ENCODE data around the gene BOD1L1.

BOD1L1 gene

DNA sequence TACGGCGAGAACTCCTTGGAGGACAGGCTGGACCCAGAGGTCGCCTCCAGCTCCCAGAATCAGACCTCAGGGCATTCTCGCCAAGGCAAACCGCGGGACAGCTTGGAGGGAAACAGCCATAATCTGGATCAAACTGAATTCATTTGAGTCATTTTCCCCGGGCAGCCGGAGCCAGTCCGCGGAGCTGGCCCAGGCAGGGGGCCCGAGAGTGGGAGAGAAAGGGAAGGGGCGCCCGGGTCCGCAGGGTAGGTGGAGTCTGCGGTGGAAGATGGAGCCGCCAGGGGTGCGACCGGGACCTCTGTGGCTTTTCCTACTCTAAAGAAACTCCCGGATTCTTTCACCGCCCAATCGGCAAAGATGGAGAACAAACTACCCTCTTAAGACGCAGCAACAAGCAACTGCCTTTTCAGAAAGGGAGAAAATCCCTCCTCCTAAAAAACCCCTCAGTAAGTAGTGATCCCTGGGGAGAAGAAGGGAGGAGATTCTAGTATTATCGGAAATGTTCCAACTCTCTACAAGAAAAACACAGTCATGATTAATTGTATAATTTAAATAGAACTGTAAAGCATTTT lies 88.4 kb downstream of the BOD1L1 start:
- no peak for DNase-seq (ENCODE audit: low spot score)

DNA sequence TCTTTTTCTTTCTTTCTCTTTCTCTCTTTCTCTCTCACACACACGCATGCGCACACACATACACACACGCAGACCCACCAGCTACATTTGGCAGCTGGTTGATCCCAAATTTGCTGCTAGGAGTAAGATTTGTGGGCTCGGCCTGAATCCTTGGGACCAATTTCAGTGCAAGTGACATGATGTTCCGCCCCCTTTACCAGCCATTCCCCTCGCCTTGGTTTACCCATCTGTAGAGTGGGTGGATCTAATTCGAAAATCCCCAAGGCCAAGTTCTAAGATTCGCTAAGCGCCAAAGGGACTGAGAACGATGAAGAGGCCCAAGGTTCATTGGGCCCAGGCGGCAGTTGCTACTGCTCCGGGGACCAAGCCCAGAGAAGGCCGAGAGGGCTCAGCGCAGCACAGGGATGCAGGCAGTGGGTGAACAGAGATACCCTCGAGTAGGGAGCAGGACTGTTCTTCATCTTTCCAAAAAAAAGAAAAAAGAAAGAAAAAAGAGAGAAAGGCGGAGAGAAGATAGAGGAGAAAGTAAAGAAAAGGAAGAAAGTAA lies 89.0 kb downstream of the BOD1L1 start:
- DNase-seq (ENCODE audit: low spot score): no peak

DNA sequence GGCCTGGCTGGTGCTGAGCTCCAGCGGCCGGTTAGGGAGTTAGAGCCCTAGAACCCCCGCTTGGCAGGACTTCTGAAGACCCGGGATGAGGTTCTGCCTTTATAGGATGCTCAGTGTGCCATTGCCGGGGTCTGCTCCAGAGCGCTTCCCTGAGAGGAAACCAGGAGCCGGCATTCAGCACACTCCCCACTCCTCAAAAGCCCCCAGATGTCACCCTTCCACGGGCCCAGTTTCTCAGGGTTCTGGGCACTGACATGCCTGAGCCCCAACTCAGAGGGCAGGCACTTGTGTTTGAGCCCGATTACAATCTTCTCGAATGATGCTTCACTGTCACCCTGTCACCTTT lies 89.7 kb downstream of the BOD1L1 start:
- DNase-seq (ENCODE audit: low spot score): no peak

DNA sequence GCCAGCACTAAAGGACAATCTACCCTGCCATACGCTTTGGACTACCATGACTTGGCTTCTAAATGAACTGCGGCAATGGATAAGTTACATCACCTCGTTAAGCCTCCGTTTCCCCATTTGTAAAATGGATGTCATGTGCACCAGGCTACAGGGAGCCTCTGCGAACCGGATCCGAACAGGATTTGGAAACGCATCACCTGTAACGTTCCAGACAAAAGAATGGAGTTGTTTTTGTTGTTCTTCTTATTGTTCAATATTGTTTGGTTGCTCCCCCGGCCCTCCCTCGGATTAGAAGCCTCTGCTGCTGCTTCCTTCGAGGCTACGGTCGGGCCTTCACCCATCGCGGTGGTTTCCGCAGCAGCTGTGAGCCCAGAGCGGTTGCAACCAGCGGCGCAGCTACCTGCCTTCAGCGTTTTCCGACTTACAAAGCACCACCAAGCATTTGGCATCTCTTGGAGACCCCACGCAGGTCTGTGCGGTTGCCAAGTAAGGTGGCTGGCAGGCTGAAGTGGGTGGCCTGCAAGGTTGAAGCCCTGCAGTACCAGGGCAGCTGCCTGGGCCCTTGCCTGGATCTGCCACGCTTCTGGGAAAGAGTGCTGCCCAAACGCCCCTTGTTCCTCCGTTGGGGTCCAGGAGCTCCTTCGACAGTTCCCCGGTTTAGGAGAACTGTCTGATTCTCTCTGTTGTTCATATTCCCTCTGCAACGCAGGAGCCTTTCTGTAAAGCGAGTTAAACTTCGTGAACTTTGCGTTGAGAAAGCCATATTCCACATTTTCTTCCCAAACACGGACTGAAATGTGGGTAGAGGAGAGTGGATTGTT lies 90.3 kb downstream of the BOD1L1 start:
- no peak for DNase-seq (ENCODE audit: low spot score)

DNA sequence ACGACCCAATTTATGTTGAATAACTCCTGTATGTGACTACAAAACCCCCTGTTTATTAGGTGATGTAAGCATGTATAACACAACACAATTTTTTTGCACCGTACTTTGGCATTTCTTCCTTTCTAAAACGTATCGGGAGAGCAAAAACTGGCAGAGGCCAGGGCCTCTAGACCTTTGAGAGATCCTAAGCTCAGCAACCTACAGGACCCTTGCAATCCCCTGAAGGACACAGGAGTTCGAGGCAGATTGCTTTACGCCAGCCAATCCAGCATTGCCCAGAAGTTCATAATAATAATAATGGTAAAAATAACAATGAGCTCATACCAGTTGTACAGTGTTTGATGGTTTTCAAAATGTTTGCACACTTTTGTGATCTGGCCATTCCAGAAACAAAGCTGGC lies 90.9 kb downstream of the BOD1L1 start:
- DNase-seq (ENCODE audit: low spot score): no peak

DNA sequence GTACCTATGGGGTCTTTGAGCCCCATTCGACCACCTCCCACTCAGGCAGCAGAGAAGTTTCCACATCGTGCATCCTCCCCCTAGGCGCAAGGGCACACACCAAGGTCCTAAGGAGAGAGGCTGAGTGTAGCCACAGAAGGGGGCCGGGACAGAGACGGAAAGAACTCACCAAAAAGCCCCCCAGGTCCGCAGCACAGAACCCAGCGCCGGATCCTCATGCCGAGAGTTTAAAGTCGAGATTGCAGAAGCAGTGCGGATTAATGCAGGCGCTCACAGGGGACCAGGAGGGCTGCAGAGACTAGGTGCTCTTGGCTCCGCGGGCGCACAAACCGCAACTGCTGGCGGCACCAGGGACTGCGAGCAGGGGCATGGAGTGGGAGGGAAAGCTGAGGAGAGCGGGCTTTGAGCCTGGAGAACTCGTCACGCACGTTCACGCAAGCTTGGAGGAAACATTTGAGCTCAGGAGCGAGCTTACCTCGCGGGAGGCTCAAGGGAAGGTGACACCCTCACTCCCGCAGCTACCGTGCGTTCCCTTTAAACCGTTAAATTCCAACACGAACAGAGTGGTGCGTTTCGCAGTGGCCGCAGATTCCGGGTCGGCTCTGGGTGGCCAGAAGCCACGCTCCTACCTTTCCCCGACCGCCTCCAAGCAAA lies 91.7 kb downstream of the BOD1L1 start:
- no peak for DNase-seq (ENCODE audit: low spot score)

DNA sequence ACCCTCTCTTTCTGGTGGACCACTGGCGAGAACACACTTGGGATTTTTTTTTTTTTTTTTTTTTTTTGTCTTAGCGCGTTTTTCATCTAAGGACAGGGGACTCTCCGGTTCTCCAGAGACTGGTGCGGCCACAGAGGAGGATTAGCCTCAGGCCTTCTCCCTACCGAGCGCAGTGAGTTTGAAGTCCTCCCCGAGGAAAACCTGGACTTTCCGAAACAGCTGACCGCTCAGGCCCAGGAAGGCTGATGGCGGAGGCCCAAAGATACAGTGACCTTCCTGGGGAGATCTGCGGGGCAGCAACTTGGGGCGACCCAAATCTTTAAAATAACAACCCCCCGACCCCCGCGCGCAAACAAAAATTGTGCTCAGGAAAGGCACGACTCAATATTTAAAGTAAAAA lies 92.4 kb downstream of the BOD1L1 start:
- no peak for DNase-seq (ENCODE audit: low spot score)

DNA sequence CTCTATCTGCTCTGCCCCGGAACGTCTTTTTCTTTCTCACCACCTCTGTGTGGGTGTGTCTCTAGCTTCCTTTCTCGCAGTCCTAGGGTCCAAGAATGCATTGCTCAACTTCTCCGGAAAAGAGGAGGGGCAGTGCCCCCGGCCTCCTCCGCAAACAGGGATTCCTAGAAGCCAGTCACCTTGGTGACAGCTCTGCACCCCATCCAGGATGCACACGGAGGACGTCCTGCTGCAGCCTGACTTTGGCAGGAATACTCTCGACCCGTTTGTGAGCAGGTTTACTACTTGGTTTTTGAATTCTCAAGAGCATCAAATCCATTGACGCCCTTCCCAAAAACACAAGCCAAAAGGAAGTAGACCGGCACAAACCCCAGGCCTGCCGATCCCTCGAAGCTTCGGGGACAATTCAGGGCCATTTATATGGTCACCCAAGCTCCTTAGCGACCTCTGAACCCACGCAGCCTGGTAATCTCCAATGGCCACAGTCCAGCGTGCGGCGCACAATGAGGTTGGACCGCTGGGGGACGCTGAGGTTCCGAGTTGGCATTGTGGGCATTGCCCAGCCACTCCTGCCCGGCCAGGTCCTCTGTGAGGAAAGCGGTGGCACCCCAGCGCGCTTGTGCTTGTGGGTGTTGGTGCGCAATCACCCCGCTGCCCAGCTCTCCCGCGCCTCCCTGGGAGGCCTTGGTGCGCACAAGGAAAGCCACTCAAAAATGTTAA lies 93.0 kb downstream of the BOD1L1 start:
- no peak for DNase-seq (ENCODE audit: low spot score)

DNA sequence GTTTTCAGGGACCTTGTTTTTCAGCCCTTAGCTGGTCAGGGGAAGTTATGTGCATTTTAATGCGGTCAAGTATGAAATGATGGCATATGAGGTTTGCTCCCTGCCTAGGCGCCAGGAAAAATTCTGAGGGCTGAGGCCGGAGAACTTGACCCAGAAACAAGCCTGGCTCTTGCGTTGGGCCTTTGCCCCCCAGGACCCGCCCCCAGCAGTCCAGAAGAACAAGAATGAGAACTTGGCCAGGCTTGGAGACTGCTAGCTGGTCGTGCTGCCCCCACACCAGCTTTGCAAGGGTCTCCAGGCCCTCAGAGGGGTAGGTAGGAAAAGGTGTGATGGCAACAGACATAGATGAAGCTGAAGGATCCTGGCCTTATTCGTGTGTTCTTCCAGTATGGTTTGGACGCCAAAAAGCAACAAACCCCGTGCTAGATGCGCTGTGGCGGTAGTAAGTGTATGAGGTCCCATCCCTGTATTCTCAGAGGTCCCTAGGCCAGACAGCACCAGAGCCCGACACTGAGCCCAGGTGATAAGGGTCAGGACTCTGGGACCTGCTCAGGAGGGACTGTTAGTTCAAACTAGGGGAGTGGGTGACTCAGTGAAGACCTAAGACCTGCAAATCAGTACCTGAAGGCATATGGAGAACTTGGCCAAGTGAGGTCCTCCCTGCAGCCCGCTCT lies 93.7 kb downstream of the BOD1L1 start:
- DNase-seq (ENCODE audit: low spot score): no peak

DNA sequence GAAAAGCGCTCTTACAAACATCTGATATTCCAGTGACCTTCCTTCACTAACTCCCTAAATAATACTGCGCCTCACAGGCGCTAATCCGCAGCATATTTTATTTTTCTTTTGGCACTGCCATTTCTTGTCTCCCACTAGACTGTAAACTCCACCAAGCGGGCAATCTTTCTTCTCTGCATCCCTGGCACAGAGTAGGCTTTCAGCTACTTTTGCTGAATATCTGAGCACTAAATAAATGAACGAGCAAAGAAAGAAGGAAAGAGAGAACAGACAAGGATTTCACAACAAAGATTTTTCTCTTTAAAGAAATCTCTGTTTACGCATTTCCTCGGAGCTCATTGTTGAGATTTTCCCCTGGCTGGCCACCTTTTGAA lies 95.9 kb downstream of the BOD1L1 start:
- no peak for DNase-seq (ENCODE audit: low spot score)

DNA sequence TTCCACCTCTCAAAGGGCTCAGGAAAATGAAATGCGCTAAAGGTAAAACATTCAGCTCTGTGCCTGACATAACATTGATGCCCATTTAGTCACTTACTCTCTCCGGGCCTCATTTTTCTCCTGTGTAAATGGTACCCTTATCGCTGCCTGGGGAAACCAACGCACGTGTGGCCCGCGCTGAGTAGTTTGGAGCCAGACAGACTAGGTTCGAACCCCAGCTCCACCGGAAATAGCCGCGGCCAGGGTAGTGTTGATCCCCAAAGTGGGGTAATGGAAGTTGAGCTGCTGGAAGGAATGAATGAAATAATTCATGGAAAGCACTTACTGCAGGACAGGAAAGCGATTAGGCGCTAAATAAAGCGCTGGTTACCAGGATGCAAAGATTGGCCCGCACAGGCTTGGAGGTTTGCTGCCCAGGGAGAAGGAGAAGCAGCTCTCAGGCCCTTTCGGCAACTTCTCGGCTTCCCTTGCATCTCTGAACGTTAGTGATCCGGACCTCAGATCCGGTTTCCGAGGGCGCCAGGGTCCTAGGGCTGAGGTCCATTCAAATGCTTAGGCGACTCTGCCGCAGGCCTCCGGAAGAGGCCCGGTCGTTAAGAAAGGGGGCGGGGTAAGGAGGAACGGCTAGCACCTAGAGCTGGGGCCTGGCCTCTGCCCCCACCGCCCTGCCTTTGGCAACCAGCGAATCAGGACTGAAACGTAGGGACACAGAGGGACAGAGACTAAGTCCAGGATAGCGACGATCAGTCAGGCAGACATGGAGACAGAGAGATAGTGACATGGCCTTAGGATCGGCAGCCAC lies 96.5 kb downstream of the BOD1L1 start:
- no peak for DNase-seq (ENCODE audit: low spot score)

DNA sequence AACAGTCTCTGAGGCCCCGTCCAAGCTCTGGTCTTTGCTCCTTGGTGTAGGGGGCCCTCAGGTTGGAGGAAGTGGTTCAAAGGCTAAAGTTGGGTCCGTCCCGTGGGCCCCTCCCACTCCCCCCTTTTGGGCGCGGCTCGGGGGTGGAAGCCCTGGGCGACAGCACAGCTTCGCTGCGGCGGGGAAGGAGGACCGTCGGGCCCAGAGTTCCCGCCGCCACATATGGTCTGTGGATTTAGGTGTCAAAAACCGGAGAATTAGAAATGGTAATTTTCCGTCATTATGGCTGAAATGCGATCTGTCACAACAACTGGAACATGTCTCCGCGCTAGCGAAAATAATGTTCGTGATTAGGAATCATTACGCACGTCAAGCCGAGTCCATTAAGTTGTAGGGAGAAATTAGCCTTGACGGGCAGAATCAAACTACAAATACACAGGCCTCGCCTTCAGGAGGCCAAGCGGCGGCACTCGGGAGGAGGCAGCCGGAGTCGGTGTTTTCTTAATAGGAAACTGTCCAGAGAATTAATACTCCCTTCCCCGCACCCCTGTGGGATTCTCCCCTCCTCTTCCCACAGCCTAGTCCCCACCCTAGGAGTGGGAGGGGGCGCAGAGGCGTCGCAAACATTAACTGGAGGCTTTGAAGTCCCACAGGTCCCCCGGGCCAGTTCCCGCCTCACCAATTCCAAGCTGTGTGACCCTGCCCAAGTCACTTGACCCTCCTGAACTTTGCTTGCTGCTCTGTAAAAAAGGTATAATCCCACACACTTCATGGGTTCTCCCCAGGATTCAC lies 98.2 kb downstream of the BOD1L1 start:
- no peak for DNase-seq (ENCODE audit: low spot score)

DNA sequence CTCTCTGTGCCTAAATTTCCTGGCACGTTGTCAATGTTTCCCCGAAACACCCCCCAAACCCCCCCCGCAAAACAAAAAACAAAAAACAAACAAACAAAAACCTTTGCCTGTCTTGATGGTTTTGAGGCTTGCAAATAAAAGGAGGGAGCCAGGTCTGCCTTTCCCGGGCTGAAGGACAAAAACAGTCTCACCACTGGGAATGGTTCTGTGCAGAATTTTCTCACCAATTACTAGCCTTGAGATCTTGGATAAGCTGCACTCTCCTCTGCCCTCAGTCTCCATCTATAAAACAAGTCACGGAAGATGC lies 98.8 kb downstream of the BOD1L1 start:
- no peak for DNase-seq (ENCODE audit: low spot score)

DNA sequence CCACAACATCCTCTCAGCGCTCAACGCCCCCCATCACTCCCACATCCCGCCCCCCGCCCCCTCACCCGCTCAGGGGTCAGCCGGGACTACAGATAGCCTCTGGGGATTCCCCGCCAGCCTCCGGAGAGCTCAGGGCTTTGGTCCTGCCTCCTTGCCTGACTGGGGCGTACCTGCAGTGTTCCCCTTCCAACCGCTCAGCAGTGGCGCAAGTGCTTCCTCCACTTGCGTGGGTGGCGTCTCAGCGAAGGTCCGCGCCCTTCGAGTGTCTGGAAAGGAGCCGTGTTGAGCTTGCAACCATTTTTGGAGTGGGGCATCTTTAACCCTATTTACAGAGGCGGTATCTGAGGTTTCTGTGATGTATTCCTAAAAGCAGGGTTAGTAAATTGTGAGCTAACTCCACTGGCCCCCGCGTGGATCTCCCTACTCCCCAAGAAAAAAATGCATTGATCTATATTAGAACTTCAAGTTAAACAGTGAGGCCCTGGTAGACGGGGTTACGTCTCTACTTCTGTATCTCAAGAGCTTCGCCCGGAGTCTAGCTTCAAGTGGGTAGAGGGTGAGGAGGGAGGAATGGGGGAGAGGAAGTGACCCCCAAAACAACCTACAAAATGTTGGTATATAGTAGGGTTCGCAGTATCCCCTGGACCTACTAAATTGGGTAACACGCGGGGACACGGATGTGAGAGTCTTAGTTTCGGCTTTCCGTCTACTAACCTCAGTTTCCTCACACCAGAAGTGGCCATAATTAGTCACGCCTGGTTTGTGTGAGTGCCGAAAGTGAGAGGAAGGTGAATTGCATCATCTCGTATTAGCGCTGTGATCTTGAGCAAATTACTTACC lies 99.3 kb downstream of the BOD1L1 start:
- DNase-seq (ENCODE audit: low spot score): peak; percentile 65

DNA sequence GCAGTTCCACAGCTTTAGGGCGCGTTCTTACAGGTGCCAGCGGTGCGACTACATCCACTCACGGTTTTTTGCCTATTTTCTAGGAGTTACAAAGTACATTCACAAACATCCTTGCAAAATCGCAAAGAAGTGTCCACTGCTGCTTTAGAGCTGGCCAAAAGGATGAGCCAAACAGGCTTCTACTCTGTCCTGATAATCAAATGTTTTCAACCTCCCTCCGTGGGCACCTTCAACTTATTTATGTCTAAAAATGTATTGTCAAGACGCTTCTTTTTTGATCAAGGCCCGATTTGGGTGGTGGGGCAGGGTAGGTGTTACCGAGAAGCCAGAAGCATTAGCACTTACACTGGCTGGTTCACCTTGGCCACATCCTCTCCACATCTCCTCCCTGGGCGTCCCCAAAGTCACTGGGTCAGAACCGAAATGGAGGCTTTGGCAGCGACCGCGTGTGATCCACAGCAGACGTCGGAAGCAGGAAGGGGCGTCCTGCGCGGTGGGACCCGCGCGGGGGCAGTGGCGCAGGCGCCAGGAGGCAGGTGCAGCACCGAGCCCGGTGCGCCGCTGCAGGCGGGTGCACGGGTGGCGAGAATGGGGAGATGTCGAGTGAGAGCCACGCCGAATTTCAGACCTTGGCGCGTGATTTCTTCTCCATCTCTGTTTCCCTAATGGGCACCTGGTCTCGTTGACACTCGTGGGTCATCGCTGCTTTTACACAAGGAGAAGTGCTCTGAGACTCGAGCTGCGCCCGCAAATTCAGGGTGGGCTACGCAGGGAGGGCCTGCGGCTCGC lies 100.1 kb downstream of the BOD1L1 start:
- DNase-seq (ENCODE audit: low spot score): no peak

DNA sequence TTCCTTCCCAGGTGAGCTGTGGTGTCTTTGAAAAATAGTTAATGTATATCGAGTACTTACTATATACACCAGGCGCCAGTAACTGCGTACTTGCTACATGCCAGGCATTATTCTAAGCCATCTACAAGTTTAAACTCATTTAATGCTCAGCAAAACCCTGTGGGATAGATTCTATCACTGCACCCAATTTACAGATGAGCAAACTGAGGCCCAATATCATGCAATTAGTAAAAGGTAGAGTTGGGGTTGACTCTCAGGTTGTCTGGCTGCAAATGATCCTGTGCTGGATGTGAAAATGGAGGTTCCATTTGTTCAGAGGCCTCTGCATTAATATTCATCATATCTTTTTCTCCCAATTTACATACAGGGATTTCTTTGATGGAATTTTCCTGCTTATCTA lies 100.9 kb downstream of the BOD1L1 start:
- DNase-seq (ENCODE audit: low spot score): no peak

DNA sequence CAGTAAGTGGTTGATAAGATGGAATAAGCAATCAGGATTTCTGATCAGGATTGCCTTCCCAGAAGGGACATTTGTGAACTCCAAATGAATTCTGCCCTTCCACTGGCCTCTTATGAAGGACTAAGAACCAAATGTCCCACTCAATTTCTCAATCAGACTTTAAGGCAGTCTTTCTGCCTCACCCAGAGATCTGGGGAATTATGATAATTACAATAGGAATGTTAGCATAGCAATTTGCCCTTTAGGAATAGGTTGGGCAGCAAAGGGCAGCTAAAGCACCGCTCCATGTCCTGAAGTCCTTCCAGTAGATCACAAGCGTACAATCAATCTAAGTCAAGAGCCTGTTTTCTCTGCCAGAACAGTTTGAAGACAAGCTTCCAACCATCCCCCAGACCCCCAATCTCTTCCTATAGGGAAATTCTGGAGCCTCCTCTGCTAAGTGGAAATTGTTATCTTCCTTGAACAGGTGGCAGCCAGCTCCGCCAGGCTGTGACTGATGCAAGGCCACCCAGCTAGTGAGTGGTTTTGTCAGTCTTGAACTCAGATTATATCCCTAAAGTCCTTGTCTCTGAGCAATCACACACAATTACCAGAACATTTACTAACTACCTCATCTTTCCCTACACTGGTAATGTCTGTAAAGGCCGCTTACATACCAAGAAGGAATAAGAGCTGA lies 101.8 kb downstream of the BOD1L1 start:
- no peak for DNase-seq (ENCODE audit: low spot score)

DNA sequence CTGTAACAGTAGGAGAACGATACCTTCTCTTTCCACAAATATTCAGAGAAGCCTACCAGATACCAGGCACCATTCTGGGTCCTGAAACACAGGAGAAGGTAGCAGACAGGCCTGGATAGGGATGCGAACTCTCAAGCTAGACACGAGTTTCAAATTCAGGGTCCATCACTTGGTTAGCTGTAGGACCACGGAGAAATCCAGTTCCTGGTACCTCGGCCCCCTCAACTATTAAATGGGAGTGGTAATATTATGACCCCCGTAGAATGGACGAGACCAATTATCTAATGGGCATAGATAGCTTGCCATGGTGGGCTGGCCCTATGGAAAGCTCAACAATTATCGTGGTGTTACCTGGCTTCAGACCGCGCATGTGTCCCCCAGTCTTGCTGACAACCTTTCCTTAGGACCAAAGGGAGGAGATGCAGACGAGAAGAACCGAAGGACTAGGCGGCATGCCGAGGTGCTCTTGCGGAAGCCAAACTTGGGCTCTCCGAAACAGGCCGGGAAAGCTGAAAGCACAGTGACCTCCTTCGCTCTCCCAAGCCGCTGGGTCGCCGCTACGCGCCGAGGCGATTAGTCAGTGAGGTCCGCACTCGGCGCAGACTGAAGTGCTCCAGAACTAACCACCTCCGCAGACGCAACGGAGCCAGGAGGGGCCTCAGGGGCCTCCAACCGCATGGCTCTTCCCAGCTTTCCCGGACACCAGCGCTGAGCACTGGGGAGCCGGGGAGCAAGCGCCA lies 102.9 kb downstream of the BOD1L1 start:
- DNase-seq (ENCODE audit: low spot score): no peak

All from activated CD4-positive, alpha-beta T cell treated with anti-CD3 and anti-CD28 coated beads, Interleukin-2, Interleukin-4, amounts not matched to agents 100 ng/mL and 50 ng/mL, durations not matched to agents 16 hours and 8 hours (primary cell).